HTERT RPE-1 (cell line): Measurements from ENCODE around the gene RNPEPL1.
"Not testable (repeated sequence)": the region's sequence is repeated elsewhere in the genome, so short reads cannot be mapped to it uniquely, and the experiment has no call there.

Experiments
- in situ Hi-C: fragments of 300-500 bp; cut with MboI; formaldehyde crosslinking; loops from 4 replicates; pipeline ENCODE4 v1.14.3; 2020; ENCODE audit warnings: low sequenced_read_pairs

RNPEPL1 gene

GRCh38 chr2:240567872-240568677, at the start of gene RNPEPL1:
Gene RNPEPL1 (plus strand): TSS chr2:240568484. CDS start chr2:240568587, 103 bp downstream.
- in situ Hi-C loops: no loop called here

DNA sequence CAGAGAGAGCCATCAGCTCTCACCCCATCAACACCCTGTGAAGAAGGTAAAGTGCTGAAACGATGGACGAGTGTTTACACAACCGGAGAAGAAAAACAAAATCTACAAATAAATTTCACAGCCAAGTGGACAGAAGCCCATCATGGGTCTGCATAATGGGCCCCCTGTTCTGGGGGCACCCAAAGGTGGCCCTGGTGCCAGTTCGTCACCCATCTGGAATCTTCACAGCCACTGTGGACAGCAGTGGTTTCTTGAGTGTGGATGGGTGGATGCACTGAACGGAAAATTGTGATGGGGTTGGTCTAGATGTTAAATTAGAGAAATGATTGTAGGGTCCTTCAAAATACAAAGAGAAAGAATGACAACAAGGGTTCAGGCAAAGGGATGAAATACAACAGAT, 49.3 kb upstream of the RNPEPL1 start:
- in situ Hi-C loops: no loop called here

- in situ Hi-C loops: no loop called here
These were observed 48.7 kb upstream of the RNPEPL1 start for GRCh38 chr2:240519396-240520129.

- in situ Hi-C loops: no loop called here
These were observed 47.9 kb upstream of the RNPEPL1 start for GRCh38 chr2:240520130-240520973.

GRCh38 chr2:240520974-240521350, 47.3 kb upstream of the RNPEPL1 start:
- in situ Hi-C loops: no loop called here

DNA sequence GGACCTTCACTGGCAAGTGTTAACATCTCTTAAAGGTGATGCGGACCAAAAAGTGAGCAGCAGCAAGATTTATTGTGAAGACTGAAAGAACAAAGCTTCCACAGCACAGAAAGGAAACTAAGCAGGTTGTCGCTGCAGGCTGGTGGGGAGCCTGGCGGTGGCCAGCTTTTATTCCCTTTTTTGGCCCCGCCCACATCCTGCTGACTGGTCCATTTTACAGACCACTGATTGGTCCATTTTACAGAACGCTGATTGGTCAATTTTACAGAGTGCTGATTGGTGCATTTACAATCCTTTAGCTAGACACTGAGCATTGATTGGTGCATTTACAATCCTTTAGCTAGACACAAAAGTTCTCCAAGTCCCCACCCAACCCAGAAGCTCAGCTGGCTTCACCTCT, 46.4 kb upstream of the RNPEPL1 start:
- in situ Hi-C loops: not testable (repeated sequence)

DNA sequence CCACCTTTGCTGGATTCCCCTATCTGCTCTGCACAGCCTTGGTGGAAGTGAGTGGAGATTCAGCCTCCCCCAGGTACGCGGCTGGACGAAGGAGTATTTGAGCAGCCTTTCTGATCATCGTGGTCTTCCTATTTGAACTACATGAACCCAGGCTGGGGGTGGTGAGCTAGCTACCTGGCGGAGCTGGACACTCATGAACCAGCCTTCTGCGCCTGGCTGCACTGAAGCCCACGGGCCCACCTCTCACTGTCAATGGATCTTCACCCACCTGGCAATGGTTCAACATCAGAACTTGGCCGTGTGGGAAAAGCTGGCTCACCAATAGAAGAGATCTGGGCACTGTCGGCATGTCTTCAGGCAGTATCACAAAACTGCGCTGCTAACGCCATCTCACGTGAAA, 45.9 kb upstream of the RNPEPL1 start:
- in situ Hi-C loops: no loop called here

GRCh38 chr2:240523451-240524281, 44.6 kb upstream of the RNPEPL1 start:
- in situ Hi-C loops: no loop called here

DNA sequence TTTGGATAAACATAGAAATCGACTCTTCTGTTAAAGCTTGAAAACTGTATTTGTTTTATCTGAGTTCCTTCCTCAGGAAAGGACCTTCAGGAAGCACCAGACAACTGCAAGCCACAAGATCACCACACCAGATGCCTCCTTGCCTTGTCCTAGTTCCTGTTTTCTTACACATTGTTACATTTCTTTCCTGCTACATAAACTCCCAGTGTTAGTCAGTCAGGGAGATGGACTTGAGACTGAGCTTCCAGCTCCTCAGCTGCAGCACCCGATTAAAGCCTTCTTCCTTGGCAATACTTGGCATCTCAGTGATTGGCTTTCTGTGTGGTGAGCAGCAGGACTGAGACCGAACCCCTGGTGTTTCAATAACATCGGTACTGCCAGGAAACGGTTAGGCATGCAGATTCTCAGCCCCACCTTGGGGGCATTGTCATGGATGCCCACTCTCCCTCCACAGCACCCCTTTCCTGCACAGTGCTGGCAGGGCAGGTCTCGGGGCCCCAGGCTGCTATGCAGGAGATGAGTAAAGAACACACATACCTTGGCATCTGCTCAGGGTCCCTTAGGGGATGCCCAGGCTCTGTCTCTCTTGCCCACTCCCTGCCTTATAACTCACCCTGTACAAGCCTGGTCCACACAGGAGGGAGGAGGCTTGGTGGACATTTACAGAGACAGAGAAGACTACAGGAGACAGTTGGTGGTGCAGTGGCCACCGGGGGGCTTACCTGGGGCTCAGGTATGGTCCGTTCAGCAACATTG, 43.1 kb upstream of the RNPEPL1 start:
- in situ Hi-C loops: no loop called here

- in situ Hi-C loops: no loop called here
These were observed 42.5 kb upstream of the RNPEPL1 start for GRCh38 chr2:240525802-240526201.

GRCh38 chr2:240526521-240526920, 41.8 kb upstream of the RNPEPL1 start:
- in situ Hi-C loops: no loop called here

- in situ Hi-C loops: no loop called here
These were observed 41.0 kb upstream of the RNPEPL1 start for GRCh38 chr2:240527153-240527750.

DNA sequence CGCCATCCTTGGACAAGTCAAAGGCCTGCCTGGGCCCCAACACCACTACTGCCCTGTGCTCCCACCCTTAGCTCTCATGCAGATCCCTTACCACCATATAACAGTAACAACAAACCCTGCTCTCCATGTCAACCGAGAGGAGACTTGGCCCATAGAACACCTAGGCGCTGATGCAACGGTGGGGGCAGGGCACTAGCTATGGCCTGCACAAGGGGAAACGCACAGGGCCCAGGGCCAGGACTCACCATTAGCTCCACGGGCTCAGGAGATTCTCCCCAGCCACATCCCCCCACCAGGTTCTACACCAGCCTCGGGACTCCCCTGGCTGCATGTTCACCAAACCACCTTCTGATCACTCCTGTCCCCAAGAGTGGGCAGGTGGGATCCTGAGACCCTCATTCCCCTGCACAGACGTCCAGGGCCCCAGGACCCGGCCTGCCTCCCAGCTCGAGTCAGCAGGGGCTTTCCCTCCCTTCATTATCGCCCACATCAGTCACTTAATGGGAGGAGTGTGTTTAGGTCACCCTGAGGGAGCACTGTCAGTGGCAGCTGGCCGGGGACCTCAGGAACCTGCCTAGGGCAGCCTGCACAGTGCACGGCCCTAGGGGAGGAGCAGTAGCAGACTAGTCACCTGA, 39.8 kb upstream of the RNPEPL1 start:
- in situ Hi-C loops: no loop called here

DNA sequence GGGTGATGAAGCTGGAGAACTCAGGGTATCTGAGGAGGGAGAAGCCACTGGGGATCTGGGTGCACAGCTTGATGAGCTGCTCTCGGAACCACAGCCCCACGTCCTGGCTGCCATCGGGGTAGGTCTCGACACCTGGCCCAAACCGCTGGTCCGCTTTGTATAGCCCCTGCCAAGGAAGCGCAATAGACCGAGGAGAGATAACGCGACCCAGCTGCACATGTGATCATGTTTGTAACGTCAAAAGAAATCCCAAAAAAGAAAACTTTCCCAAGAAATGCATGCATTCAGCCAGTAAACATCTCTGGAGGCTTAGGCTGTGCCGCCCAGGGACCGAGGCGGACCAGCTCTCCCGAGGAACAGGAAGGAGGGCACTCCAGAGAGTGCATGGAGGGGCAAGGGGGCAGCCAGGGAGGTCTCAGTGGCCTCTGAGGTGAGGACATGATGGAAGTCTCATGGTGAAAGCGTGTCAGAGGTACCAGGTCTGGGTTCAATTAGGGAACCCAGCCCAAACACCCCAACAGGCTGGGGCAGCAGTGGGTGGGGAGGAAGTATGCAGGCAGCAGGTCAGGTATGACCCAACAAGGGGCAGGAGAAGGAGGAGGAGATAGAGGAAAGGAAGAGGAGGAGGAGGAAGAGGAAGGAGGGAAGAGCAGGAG, 38.8 kb upstream of the RNPEPL1 start:
- in situ Hi-C loops: no loop called here

DNA sequence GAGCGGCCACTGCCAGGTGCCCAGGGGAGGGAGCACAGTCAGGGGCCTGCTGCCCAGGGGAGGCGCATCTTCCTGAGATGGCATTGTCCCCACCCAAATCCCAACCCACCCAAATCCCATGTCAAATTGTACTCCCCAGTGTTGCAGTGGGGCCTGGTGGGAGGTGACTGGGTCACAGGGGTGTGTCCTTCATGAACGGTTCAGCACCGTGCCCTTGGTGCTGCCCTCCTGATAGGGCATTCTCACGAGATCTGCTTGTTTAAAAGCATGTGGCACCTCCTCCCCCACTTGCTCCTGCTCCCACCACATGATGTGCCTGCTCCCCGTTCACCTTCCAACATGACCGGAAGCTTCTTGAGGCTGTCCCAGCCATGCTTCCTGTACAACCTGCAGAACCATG, 38.1 kb upstream of the RNPEPL1 start:
- in situ Hi-C loops: no loop called here

- in situ Hi-C loops: no loop called here
These were observed 37.2 kb upstream of the RNPEPL1 start for GRCh38 chr2:240531038-240531437.

GRCh38 chr2:240532031-240532775, 36.1 kb upstream of the RNPEPL1 start:
- in situ Hi-C loops: no loop called here
